H1 (cell line): ENCODE measurements around the gene DMBX1. TPM values are rescaled to one million over a fixed set of nuclear protein-coding genes. Genes with fewer than 3 reads are reported as not detected.

Source experiments
- CTCF ChIA-PET: fragments of 300-600 bp; sonication (Branson Sonifier 250); formaldehyde crosslinking; loops from one replicate; lab custom pipeline; 2021; ENCODE audit not compliant: partially characterized antibody; lab: Charles Lee
- POLR2A ChIA-PET: fragments of 300-600 bp; sonication (Branson Sonifier 250); formaldehyde crosslinking; loops from one replicate; lab custom pipeline; 2021; ENCODE audit warnings: inconsistent platforms; ENCODE audit not compliant: partially characterized antibody; lab: Charles Lee
- DNase-seq, 2 experiments: peaks; one replicate each; pipeline versions ENCODE4 v3.0.0 to v3.0.0-alpha.2; 2010 to 2022; ENCODE audit warnings: low spot score in 2 of 2, low read depth in 1 of 2, mixed read lengths in 1 of 2
- FAIRE-seq: peaks from 2 replicates; lab custom pipeline; 2011; peaks lifted over from hg19 to GRCh38; lab: Jason Lieb, UNC
- H2AFZ ChIP-seq: 2 replicates; pipeline ENCODE4 v1.8.1; 2012; ENCODE audit warnings: low read length, inconsistent platforms
- H2AK5ac ChIP-seq: 2 replicates; pipeline ENCODE4 v1.6.1; 2013; ENCODE audit warnings: low read depth, low read length
- H2BK120ac ChIP-seq: replicated peaks from 2 replicates; pipeline ENCODE3; 2013; ENCODE audit warnings: low read depth, low read length, inconsistent platforms
- H2BK12ac ChIP-seq: 2 replicates; pipeline ENCODE4 v1.6.1; 2013; ENCODE audit warnings: low read depth, low read length
- H2BK15ac ChIP-seq: 2 replicates; pipeline ENCODE4 v1.6.1; 2013; ENCODE audit warnings: low read length
- H2BK20ac ChIP-seq: 2 replicates; pipeline ENCODE4 v1.6.1; 2013; ENCODE audit warnings: low read length
- H2BK5ac ChIP-seq: 2 replicates; pipeline ENCODE4 v1.6.1; 2013; ENCODE audit warnings: low read depth, low read length
- H3K14ac ChIP-seq: 2 replicates; pipeline ENCODE4 v1.6.1; 2013; ENCODE audit warnings: inconsistent platforms; ENCODE audit not compliant: insufficient read length
- H3K18ac ChIP-seq: 2 replicates; pipeline ENCODE4 v1.6.1; 2013; ENCODE audit warnings: low read length; ENCODE audit errors: extremely low read depth
- H3K23ac ChIP-seq: 2 replicates; pipeline ENCODE4 v1.6.1; 2013; ENCODE audit warnings: inconsistent platforms; ENCODE audit not compliant: insufficient read length
- H3K23me2 ChIP-seq: 2 replicates; pipeline ENCODE4 v1.6.1; 2013; ENCODE audit warnings: low read depth, low read length
- H3K27ac ChIP-seq: 2 replicates; pipeline ENCODE4 v1.6.1; 2011; ENCODE audit warnings: low read depth, low read length, inconsistent platforms
- H3K27me3 ChIP-seq, 4 experiments: replicated peaks in 1 of 4; 1 replicate in 1 of 4; 2 replicates in 3 of 4; pipeline versions ENCODE4 v1.6.1 to v1.8.1; 2011 to 2013; ENCODE audit warnings: low read length in 3 of 4, mild to moderate bottlenecking in 3 of 4, inconsistent platforms in 2 of 4, mixed read lengths in 2 of 4, moderate library complexity in 1 of 4; ENCODE audit not compliant: control insufficient read depth in 3 of 4, insufficient read depth in 3 of 4; ENCODE audit errors: extremely low read depth in 1 of 4
- H3K36me3 ChIP-seq, 4 experiments: 2 replicates each; pipeline versions ENCODE4 v1.6.1 to v1.8.1; 2011 to 2013; ENCODE audit warnings: mild to moderate bottlenecking in 4 of 4, low read length in 3 of 4, moderate library complexity in 2 of 4, control low read depth in 1 of 4, inconsistent platforms in 1 of 4; ENCODE audit not compliant: insufficient read depth in 4 of 4, control insufficient read depth in 2 of 4
- H3K4ac ChIP-seq: replicated peaks from 2 replicates; pipeline ENCODE3; 2013; ENCODE audit warnings: low read length, low read depth, mixed read lengths, inconsistent platforms; ENCODE audit not compliant: insufficient read length
- H3K4me1 ChIP-seq, 4 experiments: replicated peaks in 1 of 4; 1 replicate in 1 of 4; 2 replicates in 3 of 4; pipeline versions ENCODE4 v1.6.1 to v1.8.1; 2011 to 2013; ENCODE audit warnings: low read length in 3 of 4, inconsistent platforms in 2 of 4, mixed read lengths in 1 of 4; ENCODE audit not compliant: insufficient read depth in 4 of 4, control insufficient read depth in 3 of 4
- H3K4me2 ChIP-seq, 2 experiments: 2 replicates each; pipeline versions ENCODE4 v1.6.1 to v1.8.1; 2011 to 2013; ENCODE audit warnings: low read depth in 2 of 2, low read length in 2 of 2, control low read depth in 1 of 2, inconsistent platforms in 1 of 2, mild to moderate bottlenecking in 1 of 2; ENCODE audit not compliant: insufficient read depth in 1 of 2
- H3K4me3 ChIP-seq, 4 experiments: fragments of 200-600, 300-600 bp in 1 of 4; sonication (generic), shearing (Covaris generic), sonication (Bioruptor Twin) in 1 of 4; 2 replicates each; pipeline versions ENCODE4 v1.5.1 to v1.8.1; 2011 to 2016; ENCODE audit warnings: low read length in 4 of 4, low read depth in 3 of 4, control low read depth in 2 of 4, inconsistent platforms in 2 of 4, mild to moderate bottlenecking in 2 of 4, mixed read lengths in 1 of 4, moderate library complexity in 1 of 4; ENCODE audit not compliant: insufficient read depth in 2 of 4; ENCODE audit errors: extremely low read depth in 1 of 4
- H3K56ac ChIP-seq: replicated peaks from 2 replicates; pipeline ENCODE3; 2013; ENCODE audit warnings: low read depth, mild to moderate bottlenecking, mixed read lengths, low read length, inconsistent platforms; ENCODE audit not compliant: insufficient read length
- H3K79me1 ChIP-seq: 2 replicates; pipeline ENCODE4 v1.6.1; 2013; ENCODE audit warnings: low read depth, low read length, control low read depth
- H3K79me2 ChIP-seq, 2 experiments: 2 replicates each; pipeline versions ENCODE4 v1.6.1 to v1.8.1; 2012 to 2013; ENCODE audit warnings: low read length in 2 of 2, mild to moderate bottlenecking in 2 of 2, inconsistent platforms in 1 of 2; ENCODE audit not compliant: insufficient read depth in 2 of 2, control insufficient read depth in 1 of 2
- H3K9ac ChIP-seq, 4 experiments: replicated peaks in 1 of 4; 1 replicate in 1 of 4; 2 replicates in 3 of 4; pipeline versions ENCODE4 v1.6.1 to v1.8.1; 2011 to 2013; ENCODE audit warnings: low read depth in 3 of 4, low read length in 3 of 4, control low read depth in 2 of 4, mild to moderate bottlenecking in 2 of 4, moderate library complexity in 2 of 4, inconsistent platforms in 1 of 4; ENCODE audit errors: extremely low read depth in 1 of 4
- H3K9me3 ChIP-seq, 2 experiments: 2 replicates each; pipeline versions ENCODE4 v1.6.1 to v1.8.1; 2012 to 2013; ENCODE audit warnings: mild to moderate bottlenecking in 2 of 2, moderate library complexity in 2 of 2, control low read depth in 1 of 2, inconsistent platforms in 1 of 2, low read depth in 1 of 2, low read length in 1 of 2, mixed read lengths in 1 of 2; ENCODE audit not compliant: insufficient read depth in 2 of 2
- H4K20me1 ChIP-seq, 2 experiments: replicated peaks in 1 of 2; 2 replicates each; pipeline versions ENCODE3 to v1.8.1; 2011 to 2013; ENCODE audit warnings: inconsistent platforms in 2 of 2, low read length in 2 of 2, mild to moderate bottlenecking in 1 of 2; ENCODE audit not compliant: insufficient read depth in 2 of 2, control insufficient read depth in 1 of 2
- H4K5ac ChIP-seq: 2 replicates; pipeline ENCODE4 v1.6.1; 2013; ENCODE audit warnings: low read length, low read depth, mixed read lengths, inconsistent platforms; ENCODE audit not compliant: insufficient read length
- H4K8ac ChIP-seq: 2 replicates; pipeline ENCODE4 v1.8.0; 2013; ENCODE audit warnings: mild to moderate bottlenecking, moderate library complexity, low read length, inconsistent platforms; ENCODE audit not compliant: insufficient read depth; ENCODE audit errors: extremely low read depth
- H4K91ac ChIP-seq: replicated peaks from 2 replicates; pipeline ENCODE3; 2013; ENCODE audit warnings: low read length, mixed read lengths, inconsistent platforms; ENCODE audit not compliant: insufficient read length
- CEBPB ChIP-seq: IDR thresholded peaks from 2 replicates; pipeline ENCODE4 v1.6.1; 2012; ENCODE audit warnings: low read depth, low read length
- GTF2F1 ChIP-seq: IDR thresholded peaks from 2 replicates; pipeline ENCODE4 v1.6.1; 2012; ENCODE audit warnings: low read depth, low read length, improper control_type of control experiment, borderline replicate concordance
- HDAC2 ChIP-seq, 2 experiments: fragments of 300-600 bp in 1 of 2; sonication (generic) in 1 of 2; IDR thresholded peaks; 2 replicates each; pipeline ENCODE4 v1.6.1; 2011 to 2012; ENCODE audit warnings: low read depth in 2 of 2, low read length in 2 of 2, mild to moderate bottlenecking in 2 of 2, moderate library complexity in 2 of 2, borderline replicate concordance in 1 of 2, inconsistent platforms in 1 of 2
- JUND ChIP-seq: IDR thresholded peaks from 2 replicates; pipeline ENCODE4 v1.6.1; 2011; ENCODE audit warnings: mild to moderate bottlenecking, improper control_type of control experiment, low read length
- RNF2 ChIP-seq: fragments of 200-900, 300-1000 bp; sonication (generic); IDR thresholded peaks from 2 replicates; pipeline ENCODE4 v1.7.1; 2016; ENCODE audit warnings: borderline replicate concordance, low read depth, mild to moderate bottlenecking, antibody characterized with exemption, low read length; ENCODE audit not compliant: poor library complexity, severe bottlenecking; ENCODE audit errors: missing control alignments
- SAP30 ChIP-seq: fragments of 300-600 bp; sonication (generic); IDR thresholded peaks from 2 replicates; pipeline ENCODE4 v1.7.1; 2012; ENCODE audit warnings: low read length, moderate library complexity, mild to moderate bottlenecking, inconsistent platforms; ENCODE audit not compliant: insufficient read depth, insufficient replicate concordance
- SP1 ChIP-seq: IDR thresholded peaks from 2 replicates; pipeline ENCODE4 v1.6.1; 2011; ENCODE audit warnings: low read depth, low read length
- SRF ChIP-seq: IDR thresholded peaks from 2 replicates; pipeline ENCODE4 v1.6.1; 2011; ENCODE audit warnings: mild to moderate bottlenecking, low read depth, low read length, moderate library complexity
- SUZ12 ChIP-seq: fragments of 200-600 bp; sonication (generic); IDR thresholded peaks from 2 replicates; pipeline ENCODE4 v1.6.1; 2012; ENCODE audit warnings: mild to moderate bottlenecking, inconsistent platforms, low read length, moderate library complexity, mixed read lengths
- TAF7 ChIP-seq: optimal IDR thresholded peaks from 2 replicates; pipeline ENCODE3; 2011; ENCODE audit warnings: low read depth, mild to moderate bottlenecking, inconsistent platforms, low read length, moderate library complexity, borderline replicate concordance
- WGBS, 2 experiments: shearing (Covaris generic) in 1 of 2; methylation state at CpG; one replicate each; pipeline versions ENCODE4 v1.1.6 to v1.1.7; 2013 to 2015; ENCODE audit warnings: low lambda C conversion rate in 2 of 2, mixed read lengths in 2 of 2, inconsistent platforms in 1 of 2, low coverage in 1 of 2, missing lambda C conversion rate in 1 of 2; ENCODE audit not compliant: insufficient replicate concordance in 2 of 2, insufficient coverage in 1 of 2, insufficient read length in 1 of 2; ENCODE audit errors: extremely low coverage in 1 of 2, missing lambda C conversion rate in 1 of 2; 5-methylcytosine and 5-hydroxymethylcytosine counted together
- polyA plus RNA-seq, 7 experiments: library from polyadenylated mRNA; depleted of rRNA in 3 of 7; stranded (reverse) in 5 of 7; unstranded in 2 of 7; fragments of >200 nt in 5 of 7; fragments of 200-250 nt in 2 of 7; gene quantifications; 1 replicate in 5 of 7; 2 replicates in 1 of 7; 4 replicates in 1 of 7; pipeline versions ENCODE4 v1.2.1 to v1.2.3, GENCODE V29; 2011 to 2013; ENCODE audit warnings: missing spikeins in 2 of 7, mixed read lengths in 2 of 7
- total RNA-seq: library from RNA; stranded (reverse); fragmentation: NEBNext Ultra II Directional; extraction: Animal tissue kit (Norgen Biotek cat#: 25700); gene quantifications from 2 replicates; pipeline ENCODE4 v1.2.1, GENCODE V29; 2021
- TF ChIP-seq, protein P1 (sequence below): IDR thresholded peaks from 2 replicates; pipeline ENCODE4 v1.6.1; 2012; ENCODE audit warnings: inconsistent platforms

DMBX1 gene
- total and polyA plus RNA-seq, 2 of the 8 experiments (the other 6 are each of a cell fraction or from before 2014, with no cell fraction given), result 0.23 to 0.30 TPM

DNA sequence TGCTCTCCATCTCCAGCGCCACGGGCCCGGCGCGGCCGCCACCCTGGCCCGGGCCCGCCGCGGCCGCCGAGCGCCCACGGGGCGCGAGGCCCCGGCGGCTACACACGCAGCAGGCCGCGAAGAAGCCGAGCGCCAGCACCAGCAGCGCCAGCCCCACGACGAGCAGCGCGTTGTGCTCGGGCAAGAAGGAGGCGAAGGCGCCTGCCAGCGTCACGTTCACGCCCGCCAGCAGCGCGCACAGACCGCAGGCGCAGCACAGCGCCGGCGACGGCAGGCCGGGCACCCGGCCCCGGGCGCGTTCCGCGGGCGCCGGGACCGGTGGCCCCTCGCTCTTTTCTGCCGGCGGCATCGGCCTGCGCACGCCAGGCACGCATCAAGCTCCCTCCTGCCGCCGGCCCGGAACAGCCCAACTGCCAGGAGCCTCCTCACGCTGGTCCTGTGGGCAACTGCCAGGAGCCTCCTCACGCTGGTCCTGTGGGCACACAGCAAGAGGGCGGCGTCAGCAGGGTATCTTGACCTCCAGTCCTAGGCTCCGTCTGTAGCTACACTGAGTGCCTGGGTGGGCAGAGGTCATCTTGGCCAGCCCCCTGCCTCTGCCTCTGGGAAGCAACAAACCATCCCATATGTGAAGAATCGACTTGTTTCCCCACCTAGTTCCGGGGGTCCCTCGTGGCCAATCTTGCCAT, 43.7 kb downstream of the DMBX1 start:
- H4K91ac ChIP-seq, result no peak overlapping the region
- H2BK15ac ChIP-seq, result no peak overlapping the region
- DNase-seq (peak in 1 of 2 experiments; percentile 78), FAIRE-seq (no peak)
- H3K18ac ChIP-seq, result no peak overlapping the region
- no peak overlapping the region for H2AFZ ChIP-seq
- ChIA-PET CTCF (interaction anchor here (0.6 to 25.0 kb wide), 24 partner anchors 12 to 193 kb away, joined by 3 to 1068 read pairs (median 5); partner anchors contain the start of genes DMBX1 and KNCN), POLR2A (interaction anchor here (1.1 to 1.5 kb wide), 3 partner anchors 10 to 45 kb away, joined by 3 to 7 read pairs (median 5); no protein-coding TSS in a partner anchor)
- peak overlapping the region; percentile 16 to 52 (median 32); a peak in 7 of 8 replicates for H3K4me3 ChIP-seq
- whole genome bisulfite sequencing, 2 experiments, result 11% methylated on average over 40 of the region's 71 CpGs; no CpG with 5 or more reads in 1 of the 2 experiments
- H2BK120ac ChIP-seq, result no peak overlapping the region
- peaks cover 27 to 71% (median 59%) of the 10 kb centered on the region in 4 experiments for H3K27me3 ChIP-seq
- H3K36me3 ChIP-seq, result no peaks in the 10 kb centered on the region
- peak overlapping the region; percentile 55 to 77 for H3K4me2 ChIP-seq
- no peak overlapping the region for H3K14ac ChIP-seq
- H3K23me2 ChIP-seq, result peaks cover 7% of the 10 kb centered on the region; the same call in 1 of the 2 replicates
- no peaks in the 10 kb centered on the region for H3K79me1 ChIP-seq
- H3K27ac ChIP-seq, result no peak overlapping the region
- H3K4ac ChIP-seq, result no peak overlapping the region
- peaks cover 1% of the 10 kb centered on the region in 2 experiments for H4K20me1 ChIP-seq
- H3K4me1 ChIP-seq, result peaks cover 0 to 2% (median 0%) of the 10 kb centered on the region in 4 experiments; a peak in 3 of 7 replicates
- H2AK5ac ChIP-seq, result no peak overlapping the region
- no peak overlapping the region for H4K8ac ChIP-seq
- no peaks in the 10 kb centered on the region for H3K9me3 ChIP-seq
- no peak overlapping the region for H3K56ac ChIP-seq
- no peak overlapping the region for H2BK5ac ChIP-seq
- no peak overlapping the region for H2BK20ac ChIP-seq
- peak overlapping the region; percentile 22; the same call in 1 of the 2 replicates for H2BK12ac ChIP-seq
- no peak overlapping the region for H3K23ac ChIP-seq
- H4K5ac ChIP-seq, result no peak overlapping the region
- H3K79me2 ChIP-seq, result no peaks in the 10 kb centered on the region
- no peak overlapping the region for H3K9ac ChIP-seq
- TF ChIP-seq SAP30, result no peak
- TF ChIP-seq SP1, result no peak
- TF ChIP-seq SUZ12, result peak; percentile 88
- no peak for TF ChIP-seq RNF2
- TF ChIP-seq JUND, result no peak
- TF ChIP-seq HDAC2 (IDR thresholded peaks at IDR 0.05; ENCODE audit: borderline replicate concordance in 1 of 2, low read depth in 2 of 2, low read length in 2 of 2), result no peak
- TF ChIP-seq TAF7, result no peak
- TF ChIP-seq GTF2F1, result no peak
- TF ChIP-seq CEBPB, result no peak
- TF ChIP-seq SRF, result no peak
- TF ChIP-seq, protein P1, sequence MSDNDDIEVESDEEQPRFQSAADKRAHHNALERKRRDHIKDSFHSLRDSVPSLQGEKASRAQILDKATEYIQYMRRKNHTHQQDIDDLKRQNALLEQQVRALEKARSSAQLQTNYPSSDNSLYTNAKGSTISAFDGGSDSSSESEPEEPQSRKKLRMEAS, result peak; percentile 31; the same call in 1 of the 2 replicates
